Vagina (tissue), 2 donors: ENCODE results near the gene SLC7A14. TPM values are rescaled to one million over a fixed set of nuclear protein-coding genes. Genes with fewer than 3 reads are reported as not detected.

ENCODE experiments used
- DNase-seq, 2 donors: peaks; one replicate each; pipeline ENCODE4 v3.0.0-alpha.2; 2017; ENCODE audit errors: extremely low spot score in 2 of 2
- H3K27ac ChIP-seq: fragments of 200-600 bp; sonication (generic); one replicate; pipeline ENCODE4 v1.5.1; 2019
- H3K27me3 ChIP-seq: fragments of 200-600 bp; sonication (generic); one replicate; pipeline ENCODE4 v1.5.1; 2019
- H3K36me3 ChIP-seq, 2 donors: fragments of 200-600 bp; sonication (generic); one replicate each; pipeline ENCODE4 v1.5.1; 2017 to 2019
- H3K4me1 ChIP-seq: fragments of 200-600 bp; sonication (generic); one replicate; pipeline ENCODE4 v1.5.1; 2019
- H3K4me3 ChIP-seq, 2 donors: fragments of 200-600 bp; sonication (generic); 1 replicate in 1 of 2; 2 replicates in 1 of 2; pipeline ENCODE4 v1.5.1; 2016 to 2019
- H3K9me3 ChIP-seq: fragments of 200-600 bp; sonication (generic); one replicate; pipeline ENCODE4 v1.5.1; 2019
- CTCF ChIP-seq, 3 experiments: fragments of 450-650 bp in 2 of 3; fragments of 200-600 bp in 1 of 3; sonication (generic) in 1 of 3; IDR thresholded peaks; one replicate each; pipeline ENCODE4 v1.5.1; 2017 to 2019; ENCODE audit warnings: antibody characterized with exemption in 3 of 3, mild to moderate bottlenecking in 2 of 3, moderate library complexity in 2 of 3
- POLR2A ChIP-seq, 2 donors: fragments of 450-650 bp; IDR thresholded peaks; one replicate each; pipeline ENCODE4 v1.6.1; 2017; ENCODE audit warnings: antibody characterized with exemption in 2 of 2, mild to moderate bottlenecking in 2 of 2, moderate library complexity in 2 of 2
- POLR2AphosphoS5 ChIP-seq, 2 donors: sonication (generic); formaldehyde crosslinking; IDR thresholded peaks; one replicate each; pipeline ENCODE4 v1.9.0; 2017; ENCODE audit warnings: antibody characterized with exemption in 2 of 2, mild to moderate bottlenecking in 2 of 2, low read depth in 1 of 2; ENCODE audit not compliant: insufficient read depth in 1 of 2
- intact Hi-C: fragments of 100-400 bp; cut with DNase I; formaldehyde crosslinking; loops from one replicate; pipeline ENCODE4 v1.15.1; 2023
- total RNA-seq: library from RNA; depleted of rRNA; stranded (reverse); fragments of >200 nt; gene quantifications from one replicate; pipeline ENCODE4 v1.2.3, GENCODE V29; 2016

Gene SLC7A14
- total RNA-seq, 1 donor from 2014 or later: 1.2 TPM

- H3K27ac ChIP-seq: no peak overlapping the region
Measured at GRCh38 chr3:170490828-170491560, 94.9 kb downstream of the SLC7A14 start.

GRCh38 chr3:170488802-170489201 is 97.1 kb downstream of the SLC7A14 start:
- TF ChIP-seq POLR2AphosphoS5 (IDR thresholded peaks at IDR 0.05; ENCODE audit: insufficient read depth in 1 of 2, low read depth in 1 of 2) (no peak), POLR2A (IDR thresholded peaks at IDR 0.05) (no peak), CTCF (IDR thresholded peaks at IDR 0.05) (no peak)
- Histone ChIP-seq H3K4me3 (no peak overlapping the region), H3K27me3 (no peaks in the 10 kb centered on the region), H3K27ac (no peak overlapping the region), H3K36me3 (no peaks in the 10 kb centered on the region), H3K9me3 (no peaks in the 10 kb centered on the region), H3K4me1 (peaks cover 7% of the 10 kb centered on the region)
- intact Hi-C loops: no loop called here
- DNase-seq: no peak

More at GRCh38 chr3:170490828-170491560, 94.9 kb downstream of the SLC7A14 start:
- H3K36me3 ChIP-seq: no peaks in the 10 kb centered on the region
- DNase-seq: no peak
- H3K9me3 ChIP-seq: no peaks in the 10 kb centered on the region
- peaks cover 7% of the 10 kb centered on the region for H3K4me1 ChIP-seq
- H3K27me3 ChIP-seq: no peaks in the 10 kb centered on the region
- no peak overlapping the region for H3K4me3 ChIP-seq
- intact Hi-C loops: no loop called here
- TF ChIP-seq POLR2AphosphoS5 (IDR thresholded peaks at IDR 0.05; ENCODE audit: insufficient read depth in 1 of 2, low read depth in 1 of 2) (no peak), POLR2A (IDR thresholded peaks at IDR 0.05) (no peak), CTCF (IDR thresholded peaks at IDR 0.05) (no peak)

- peaks cover 7% of the 10 kb centered on the region for H3K4me1 ChIP-seq
- no peaks in the 10 kb centered on the region for H3K9me3 ChIP-seq
- no peaks in the 10 kb centered on the region for H3K27me3 ChIP-seq
- no peak overlapping the region for H3K27ac ChIP-seq
- intact Hi-C loops: no loop called here
- TF ChIP-seq POLR2AphosphoS5 (IDR thresholded peaks at IDR 0.05; ENCODE audit: insufficient read depth in 1 of 2, low read depth in 1 of 2): no peak
- DNase-seq: no peak
- no peak overlapping the region for H3K4me3 ChIP-seq
- H3K36me3 ChIP-seq: no peaks in the 10 kb centered on the region
Measured at GRCh38 chr3:170487031-170487430, 98.8 kb downstream of the SLC7A14 start.

DNA sequence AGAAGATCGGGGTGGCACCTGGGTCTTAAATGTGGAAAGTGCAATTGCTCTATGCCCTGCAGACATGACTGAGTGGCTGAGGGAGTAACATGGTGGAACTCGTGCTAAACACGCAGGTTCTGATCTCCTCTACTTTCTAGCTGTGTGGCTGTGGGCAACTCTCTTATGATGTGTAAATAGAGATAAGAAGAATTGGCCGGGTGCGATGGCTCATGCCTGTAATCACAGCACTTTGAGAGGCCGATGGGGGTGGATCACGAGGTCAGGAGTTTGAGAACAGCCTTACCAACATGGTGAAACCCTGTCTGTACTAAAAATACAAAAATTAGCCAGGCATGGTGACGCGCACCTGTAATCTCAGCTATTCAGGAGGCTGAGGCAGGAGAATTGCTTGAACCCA is 99.5 kb downstream of the SLC7A14 start:
- Histone ChIP-seq H3K4me3 (no peak overlapping the region), H3K36me3 (no peaks in the 10 kb centered on the region), H3K27ac (no peak overlapping the region), H3K9me3 (no peaks in the 10 kb centered on the region), H3K27me3 (no peaks in the 10 kb centered on the region), H3K4me1 (peaks cover 7% of the 10 kb centered on the region)
- intact Hi-C loops: no loop called here
- no peak for TF ChIP-seq CTCF (IDR thresholded peaks at IDR 0.05)
- TF ChIP-seq POLR2AphosphoS5 (IDR thresholded peaks at IDR 0.05; ENCODE audit: insufficient read depth in 1 of 2, low read depth in 1 of 2): no peak
- TF ChIP-seq POLR2A (IDR thresholded peaks at IDR 0.05): no peak
- no peak for DNase-seq

- Histone ChIP-seq H3K4me1 (peaks cover 7% of the 10 kb centered on the region), H3K9me3 (no peaks in the 10 kb centered on the region), H3K36me3 (no peaks in the 10 kb centered on the region), H3K27ac (no peak overlapping the region), H3K27me3 (no peaks in the 10 kb centered on the region), H3K4me3 (no peak overlapping the region)
- intact Hi-C loops: no loop called here
- TF ChIP-seq POLR2AphosphoS5 (IDR thresholded peaks at IDR 0.05; ENCODE audit: insufficient read depth in 1 of 2, low read depth in 1 of 2) (no peak), CTCF (IDR thresholded peaks at IDR 0.05) (no peak), POLR2A (IDR thresholded peaks at IDR 0.05) (no peak)
- no peak for DNase-seq
Measured at GRCh38 chr3:170485696-170486095, 100.2 kb downstream of the SLC7A14 start.
